SK-N-SH (cell line): ENCODE measurements around the gene LRGUK. TPM values are rescaled to one million over a fixed set of nuclear protein-coding genes. Genes with fewer than 3 reads are reported as not detected.

Source experiments
- CTCF ChIA-PET: fragments of 300-600, 350-600 bp; formaldehyde crosslinking; extraction: SDS; loops from one replicate; lab custom pipeline; 2021; lab: Yijun Ruan, JAX
- POLR2A ChIA-PET: fragments of 350-600 bp; sonication (Branson Sonifier 250); formaldehyde crosslinking; extraction: SDS; loops from one replicate; lab custom pipeline; 2020; ENCODE audit warnings: antibody characterized with exemption, inconsistent platforms; lab: Yijun Ruan, JAX
- DNase-seq: peaks from one replicate; pipeline ENCODE4 v3.0.0; 2012
- H2AFZ ChIP-seq: fragments of 200-600 bp; sonication (generic); 2 replicates; pipeline ENCODE4 v1.8.1; 2016; ENCODE audit warnings: antibody characterized with exemption, mild to moderate bottlenecking, low read depth
- H3F3A ChIP-seq: fragments of 200-600 bp; sonication (generic); replicated peaks from 2 replicates; pipeline ENCODE3; 2016; ENCODE audit warnings: antibody characterized with exemption, mild to moderate bottlenecking; ENCODE audit not compliant: insufficient read depth
- H3K27ac ChIP-seq, 2 experiments: fragments of 200-500 bp in 1 of 2; fragments of 200-600 bp in 1 of 2; sonication (Bioruptor generic) in 1 of 2; sonication (generic), shearing (Covaris generic) in 1 of 2; 2 replicates each; pipeline versions ENCODE4 v1.5.1 to v1.6.1; 2014 to 2016; ENCODE audit warnings: low read depth in 2 of 2, inconsistent platforms in 1 of 2, low read length in 1 of 2, mild to moderate bottlenecking in 1 of 2, mixed read lengths in 1 of 2
- H3K27me3 ChIP-seq: fragments of 200-600 bp; sonication (generic), shearing (Covaris generic); 2 replicates; pipeline ENCODE4 v1.6.1; 2016; ENCODE audit warnings: mixed run types; ENCODE audit not compliant: insufficient read depth
- H3K36me3 ChIP-seq, 2 experiments: fragments of 200-500 bp in 1 of 2; fragments of 200-600 bp in 1 of 2; sonication (Bioruptor generic) in 1 of 2; sonication (generic) in 1 of 2; replicated peaks in 1 of 2; 2 replicates each; pipeline versions ENCODE3 to v1.5.1; 2014 to 2016; ENCODE audit warnings: low read length in 1 of 2, mild to moderate bottlenecking in 1 of 2; ENCODE audit not compliant: insufficient read depth in 2 of 2, control insufficient read depth in 1 of 2
- H3K4me1 ChIP-seq, 2 experiments: fragments of 200-500 bp in 1 of 2; fragments of 200-600 bp in 1 of 2; sonication (Bioruptor generic) in 1 of 2; sonication (generic), shearing (Covaris generic) in 1 of 2; 2 replicates each; pipeline versions ENCODE4 v1.5.1 to v1.6.1; 2014 to 2016; ENCODE audit warnings: low read depth in 1 of 2, low read length in 1 of 2, mixed run types in 1 of 2; ENCODE audit not compliant: insufficient read depth in 2 of 2, control insufficient read depth in 1 of 2
- H3K4me2 ChIP-seq: fragments of 200-600 bp; sonication (generic), shearing (Covaris generic); 2 replicates; pipeline ENCODE4 v1.6.1; 2017; ENCODE audit warnings: mixed run types
- H3K4me3 ChIP-seq, 2 experiments: fragments of 200-500 bp in 1 of 2; fragments of 200-600 bp in 1 of 2; sonication (Bioruptor generic) in 1 of 2; sonication (generic), shearing (Covaris generic) in 1 of 2; 2 replicates each; pipeline versions ENCODE4 v1.5.1 to v1.8.1; 2014 to 2016; ENCODE audit warnings: low read depth in 2 of 2, inconsistent platforms in 1 of 2, low read length in 1 of 2, mild to moderate bottlenecking in 1 of 2, mixed read lengths in 1 of 2, moderate library complexity in 1 of 2
- H3K79me2 ChIP-seq: fragments of 200-600 bp; sonication (generic); 2 replicates; pipeline ENCODE4 v1.8.1; 2017; ENCODE audit warnings: mild to moderate bottlenecking; ENCODE audit not compliant: insufficient read depth
- H3K9ac ChIP-seq: fragments of 200-600 bp; sonication (generic); 2 replicates; pipeline ENCODE4 v1.6.1; 2017; ENCODE audit warnings: mixed run types
- H3K9me2 ChIP-seq: fragments of 200-600 bp; sonication (generic); 2 replicates; pipeline ENCODE4 v1.6.1; 2017; ENCODE audit warnings: mixed run types
- H3K9me3 ChIP-seq: fragments of 200-600 bp; sonication (generic); 2 replicates; pipeline ENCODE4 v1.6.1; 2017; ENCODE audit warnings: mixed run types, mild to moderate bottlenecking, moderate library complexity
- H4K20me1 ChIP-seq: fragments of 200-600 bp; sonication (generic); 2 replicates; pipeline ENCODE4 v1.6.1; 2017; ENCODE audit warnings: mild to moderate bottlenecking, mixed run types; ENCODE audit not compliant: insufficient read depth
- CHD2 ChIP-seq: fragments of 150-350 bp; IDR thresholded peaks from 2 replicates; pipeline ENCODE4 v1.6.1; 2018; ENCODE audit warnings: low read length; ENCODE audit not compliant: partially characterized antibody
- ELF1 ChIP-seq: IDR thresholded peaks from 2 replicates; pipeline ENCODE4 v1.4.0; 2012
- FOXJ3 ChIP-seq: sonication (generic); formaldehyde crosslinking; IDR thresholded peaks from 2 replicates; pipeline ENCODE4 v1.5.1; 2020; ENCODE audit warnings: mild to moderate bottlenecking, missing genetic modification reagents
- GATA2 ChIP-seq: sonication (generic); formaldehyde crosslinking; IDR thresholded peaks from 2 replicates; pipeline ENCODE4 v1.5.0; 2020; ENCODE audit warnings: mild to moderate bottlenecking, missing genetic modification reagents
- JUND ChIP-seq: IDR thresholded peaks from 2 replicates; pipeline ENCODE4 v1.4.0; 2012
- MEF2A ChIP-seq: IDR thresholded peaks from 2 replicates; pipeline ENCODE4 v1.4.0; 2012; ENCODE audit warnings: low read depth, borderline replicate concordance
- NFIC ChIP-seq: IDR thresholded peaks from 2 replicates; pipeline ENCODE4 v1.4.0; 2012; ENCODE audit warnings: borderline replicate concordance
- POLR2AphosphoS5 ChIP-seq: IDR thresholded peaks from 2 replicates; pipeline ENCODE4 v1.6.1; 2012; ENCODE audit warnings: low read depth, low read length
- RFX5 ChIP-seq: IDR thresholded peaks from 2 replicates; pipeline ENCODE4 v1.6.1; 2012; ENCODE audit warnings: mild to moderate bottlenecking, improper control_type of control experiment, low read length
- RXRA ChIP-seq: IDR thresholded peaks from 2 replicates; pipeline ENCODE4 v1.4.0; 2012; ENCODE audit warnings: low read depth, mild to moderate bottlenecking, borderline replicate concordance
- SIN3A ChIP-seq: IDR thresholded peaks from 2 replicates; pipeline ENCODE4 v1.6.1; 2012; ENCODE audit warnings: low read depth, mild to moderate bottlenecking, low read length, moderate library complexity, borderline replicate concordance
- TAF1 ChIP-seq: IDR thresholded peaks from 2 replicates; pipeline ENCODE4 v1.6.1; 2012; ENCODE audit warnings: low read depth, mild to moderate bottlenecking, low read length, moderate library complexity, borderline replicate concordance
- TCF12 ChIP-seq: IDR thresholded peaks from 2 replicates; pipeline ENCODE4 v1.4.0; 2012
- YY1 ChIP-seq: IDR thresholded peaks from 2 replicates; pipeline ENCODE4 v1.4.0; 2012; ENCODE audit warnings: low read depth, mild to moderate bottlenecking
- WGBS: methylation state at CpG from one replicate; pipeline ENCODE4 v1.1.6; 2017; ENCODE audit warnings: low lambda C conversion rate; 5-methylcytosine and 5-hydroxymethylcytosine counted together
- polyA plus RNA-seq, 3 experiments: library from polyadenylated mRNA; depleted of rRNA; stranded (reverse); fragments of >200 nt; gene quantifications; 2 replicates each; pipeline ENCODE4 v1.2.3, GENCODE V29; 2012
- TF ChIP-seq, protein P1 (sequence below): fragments of 200-600 bp; sonication (generic); IDR thresholded peaks from 2 replicates; pipeline ENCODE4 v1.6.1; 2017; ENCODE audit warnings: antibody characterized with exemption, mild to moderate bottlenecking, moderate library complexity
- TF ChIP-seq, protein P2 (sequence below): fragments of 150-350 bp; IDR thresholded peaks from 2 replicates; pipeline ENCODE4 v1.6.1; 2016; ENCODE audit warnings: mild to moderate bottlenecking, low read depth, low read length
- TF ChIP-seq, protein P3 (sequence below): fragments of 150-350 bp; IDR thresholded peaks from 2 replicates; pipeline ENCODE4 v1.6.1; 2017; ENCODE audit warnings: antibody characterized with exemption, low read length, low read depth, borderline replicate concordance
- TF ChIP-seq, protein P4 (sequence below): IDR thresholded peaks from 2 replicates; pipeline ENCODE4 v1.4.0; 2012; ENCODE audit warnings: low read depth
- TF ChIP-seq, protein P5 (sequence below): IDR thresholded peaks from 2 replicates; pipeline ENCODE4 v1.6.1; 2012; ENCODE audit warnings: mild to moderate bottlenecking, low read depth, low read length, moderate library complexity
- TF ChIP-seq, protein P6 (sequence below): IDR thresholded peaks from 2 replicates; pipeline ENCODE4; 2012

LRGUK gene
- polyA plus RNA-seq, 1 of the 3 experiments (the other 2 are of a cell fraction) = 1.5 TPM

DNA sequence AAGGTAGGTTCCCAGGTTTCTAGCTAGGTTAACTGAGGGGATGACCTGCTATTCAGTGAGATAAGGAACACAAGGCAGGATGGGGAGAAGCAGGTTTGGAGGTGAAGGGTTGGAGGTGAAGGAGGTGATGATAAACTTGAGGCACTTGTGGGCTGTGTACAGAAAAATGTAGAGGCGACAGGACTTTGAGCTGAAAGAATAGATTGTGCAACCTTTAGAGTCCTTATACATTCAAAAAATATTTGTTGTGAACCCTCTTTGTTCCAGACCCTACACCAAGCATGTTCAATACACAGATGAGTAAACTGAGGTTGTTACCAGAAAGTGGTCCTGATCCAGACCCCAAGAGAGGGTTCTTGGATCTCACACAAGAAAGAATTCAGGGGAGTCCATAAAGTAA is 45.4 kb upstream of the LRGUK start:
- 83% methylated on average over 1 of the region's 1 CpG for WGBS
- H3K9me2 ChIP-seq = no peaks in the 10 kb centered on the region
- no peak overlapping the region for H3K9ac ChIP-seq
- H3K4me2 ChIP-seq = no peak overlapping the region
- H3K36me3 ChIP-seq = no peaks in the 10 kb centered on the region
- H3K4me1 ChIP-seq = peaks cover 0 to 19% of the 10 kb centered on the region in 2 experiments; a peak in 2 of 4 replicates
- H4K20me1 ChIP-seq = no peaks in the 10 kb centered on the region
- H3F3A ChIP-seq = no peaks in the 10 kb centered on the region
- no peaks in the 10 kb centered on the region for H3K9me3 ChIP-seq
- no peak for DNase-seq
- no peaks in the 10 kb centered on the region for H3K79me2 ChIP-seq
- no peaks in the 10 kb centered on the region for H3K27me3 ChIP-seq
- CTCF ChIA-PET = interaction anchor here (1.1 to 1.3 kb wide), 2 partner anchors 16 to 60 kb away, joined by 3 to 4 read pairs; no protein-coding TSS in a partner anchor
- POLR2A ChIA-PET = no interaction called here
- TF ChIP-seq, protein P1, sequence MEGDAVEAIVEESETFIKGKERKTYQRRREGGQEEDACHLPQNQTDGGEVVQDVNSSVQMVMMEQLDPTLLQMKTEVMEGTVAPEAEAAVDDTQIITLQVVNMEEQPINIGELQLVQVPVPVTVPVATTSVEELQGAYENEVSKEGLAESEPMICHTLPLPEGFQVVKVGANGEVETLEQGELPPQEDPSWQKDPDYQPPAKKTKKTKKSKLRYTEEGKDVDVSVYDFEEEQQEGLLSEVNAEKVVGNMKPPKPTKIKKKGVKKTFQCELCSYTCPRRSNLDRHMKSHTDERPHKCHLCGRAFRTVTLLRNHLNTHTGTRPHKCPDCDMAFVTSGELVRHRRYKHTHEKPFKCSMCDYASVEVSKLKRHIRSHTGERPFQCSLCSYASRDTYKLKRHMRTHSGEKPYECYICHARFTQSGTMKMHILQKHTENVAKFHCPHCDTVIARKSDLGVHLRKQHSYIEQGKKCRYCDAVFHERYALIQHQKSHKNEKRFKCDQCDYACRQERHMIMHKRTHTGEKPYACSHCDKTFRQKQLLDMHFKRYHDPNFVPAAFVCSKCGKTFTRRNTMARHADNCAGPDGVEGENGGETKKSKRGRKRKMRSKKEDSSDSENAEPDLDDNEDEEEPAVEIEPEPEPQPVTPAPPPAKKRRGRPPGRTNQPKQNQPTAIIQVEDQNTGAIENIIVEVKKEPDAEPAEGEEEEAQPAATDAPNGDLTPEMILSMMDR = no peak
- TF ChIP-seq TAF1 (no peak), NFIC (no peak), CHD2 (no peak), ELF1 (no peak), YY1 (no peak), MEF2A (no peak), FOXJ3 (CRISPR knock-in tag) (no peak), SIN3A (no peak), POLR2AphosphoS5 (no peak), RXRA (no peak), RFX5 (no peak), GATA2 (CRISPR knock-in tag) (no peak), JUND (no peak), TCF12 (no peak)
- TF ChIP-seq, protein P2, sequence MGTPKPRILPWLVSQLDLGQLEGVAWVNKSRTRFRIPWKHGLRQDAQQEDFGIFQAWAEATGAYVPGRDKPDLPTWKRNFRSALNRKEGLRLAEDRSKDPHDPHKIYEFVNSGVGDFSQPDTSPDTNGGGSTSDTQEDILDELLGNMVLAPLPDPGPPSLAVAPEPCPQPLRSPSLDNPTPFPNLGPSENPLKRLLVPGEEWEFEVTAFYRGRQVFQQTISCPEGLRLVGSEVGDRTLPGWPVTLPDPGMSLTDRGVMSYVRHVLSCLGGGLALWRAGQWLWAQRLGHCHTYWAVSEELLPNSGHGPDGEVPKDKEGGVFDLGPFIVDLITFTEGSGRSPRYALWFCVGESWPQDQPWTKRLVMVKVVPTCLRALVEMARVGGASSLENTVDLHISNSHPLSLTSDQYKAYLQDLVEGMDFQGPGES = no peak
- TF ChIP-seq, protein P3, sequence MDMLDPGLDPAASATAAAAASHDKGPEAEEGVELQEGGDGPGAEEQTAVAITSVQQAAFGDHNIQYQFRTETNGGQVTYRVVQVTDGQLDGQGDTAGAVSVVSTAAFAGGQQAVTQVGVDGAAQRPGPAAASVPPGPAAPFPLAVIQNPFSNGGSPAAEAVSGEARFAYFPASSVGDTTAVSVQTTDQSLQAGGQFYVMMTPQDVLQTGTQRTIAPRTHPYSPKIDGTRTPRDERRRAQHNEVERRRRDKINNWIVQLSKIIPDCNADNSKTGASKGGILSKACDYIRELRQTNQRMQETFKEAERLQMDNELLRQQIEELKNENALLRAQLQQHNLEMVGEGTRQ = no peak
- TF ChIP-seq, protein P4, sequence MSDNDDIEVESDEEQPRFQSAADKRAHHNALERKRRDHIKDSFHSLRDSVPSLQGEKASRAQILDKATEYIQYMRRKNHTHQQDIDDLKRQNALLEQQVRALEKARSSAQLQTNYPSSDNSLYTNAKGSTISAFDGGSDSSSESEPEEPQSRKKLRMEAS = no peak
- TF ChIP-seq, protein P5, sequence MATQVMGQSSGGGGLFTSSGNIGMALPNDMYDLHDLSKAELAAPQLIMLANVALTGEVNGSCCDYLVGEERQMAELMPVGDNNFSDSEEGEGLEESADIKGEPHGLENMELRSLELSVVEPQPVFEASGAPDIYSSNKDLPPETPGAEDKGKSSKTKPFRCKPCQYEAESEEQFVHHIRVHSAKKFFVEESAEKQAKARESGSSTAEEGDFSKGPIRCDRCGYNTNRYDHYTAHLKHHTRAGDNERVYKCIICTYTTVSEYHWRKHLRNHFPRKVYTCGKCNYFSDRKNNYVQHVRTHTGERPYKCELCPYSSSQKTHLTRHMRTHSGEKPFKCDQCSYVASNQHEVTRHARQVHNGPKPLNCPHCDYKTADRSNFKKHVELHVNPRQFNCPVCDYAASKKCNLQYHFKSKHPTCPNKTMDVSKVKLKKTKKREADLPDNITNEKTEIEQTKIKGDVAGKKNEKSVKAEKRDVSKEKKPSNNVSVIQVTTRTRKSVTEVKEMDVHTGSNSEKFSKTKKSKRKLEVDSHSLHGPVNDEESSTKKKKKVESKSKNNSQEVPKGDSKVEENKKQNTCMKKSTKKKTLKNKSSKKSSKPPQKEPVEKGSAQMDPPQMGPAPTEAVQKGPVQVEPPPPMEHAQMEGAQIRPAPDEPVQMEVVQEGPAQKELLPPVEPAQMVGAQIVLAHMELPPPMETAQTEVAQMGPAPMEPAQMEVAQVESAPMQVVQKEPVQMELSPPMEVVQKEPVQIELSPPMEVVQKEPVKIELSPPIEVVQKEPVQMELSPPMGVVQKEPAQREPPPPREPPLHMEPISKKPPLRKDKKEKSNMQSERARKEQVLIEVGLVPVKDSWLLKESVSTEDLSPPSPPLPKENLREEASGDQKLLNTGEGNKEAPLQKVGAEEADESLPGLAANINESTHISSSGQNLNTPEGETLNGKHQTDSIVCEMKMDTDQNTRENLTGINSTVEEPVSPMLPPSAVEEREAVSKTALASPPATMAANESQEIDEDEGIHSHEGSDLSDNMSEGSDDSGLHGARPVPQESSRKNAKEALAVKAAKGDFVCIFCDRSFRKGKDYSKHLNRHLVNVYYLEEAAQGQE = no peak
- TF ChIP-seq, protein P6, sequence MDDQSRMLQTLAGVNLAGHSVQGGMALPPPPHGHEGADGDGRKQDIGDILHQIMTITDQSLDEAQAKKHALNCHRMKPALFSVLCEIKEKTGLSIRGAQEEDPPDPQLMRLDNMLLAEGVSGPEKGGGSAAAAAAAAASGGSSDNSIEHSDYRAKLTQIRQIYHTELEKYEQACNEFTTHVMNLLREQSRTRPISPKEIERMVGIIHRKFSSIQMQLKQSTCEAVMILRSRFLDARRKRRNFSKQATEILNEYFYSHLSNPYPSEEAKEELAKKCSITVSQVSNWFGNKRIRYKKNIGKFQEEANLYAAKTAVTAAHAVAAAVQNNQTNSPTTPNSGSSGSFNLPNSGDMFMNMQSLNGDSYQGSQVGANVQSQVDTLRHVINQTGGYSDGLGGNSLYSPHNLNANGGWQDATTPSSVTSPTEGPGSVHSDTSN = no peak
- H3K27ac ChIP-seq = no peak overlapping the region
- H3K4me3 ChIP-seq = no peak overlapping the region
- H2AFZ ChIP-seq = no peak overlapping the region
